Activated T-helper 9 cell treated with anti-CD3 and anti-CD28 coated beads, Interleukin-2, amount 50 U/mL, for 16 hours (primary cell): Measurements from ENCODE around the gene ZFP36.
"Not testable (repeated sequence)": the region's sequence is repeated elsewhere in the genome, so short reads cannot be mapped to it uniquely, and the experiment has no call there.

Source experiments
- DNase-seq: peaks from one replicate; pipeline ENCODE4 v3.0.0-alpha.2; 2020; ENCODE audit warnings: low read depth

The ZFP36 gene

GRCh38 chr19:39446365-39447084 lies 39.9 kb downstream of the ZFP36 start:
- DNase-seq: no peak

DNA sequence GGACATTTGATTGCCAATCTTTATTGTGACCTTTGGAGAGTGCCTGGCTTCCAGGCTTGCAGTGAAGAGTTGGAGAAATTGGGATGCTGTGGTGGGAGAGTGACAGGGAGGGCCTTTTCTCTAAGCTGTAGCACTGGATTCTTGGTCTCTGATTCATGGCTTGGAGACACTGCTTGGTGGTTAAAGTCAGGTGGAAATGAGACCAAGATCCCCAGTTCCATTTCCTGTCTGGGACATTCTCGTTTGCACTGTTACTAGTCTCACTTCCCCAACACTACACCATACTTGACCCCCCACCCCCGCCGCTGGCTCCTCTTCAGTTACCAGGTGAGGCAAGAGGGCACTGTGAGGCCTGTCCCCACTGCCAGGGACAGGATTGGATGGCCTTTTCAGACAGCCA lies 41.6 kb downstream of the ZFP36 start:
- no peak for DNase-seq

- no peak for DNase-seq
These were observed 42.6 kb downstream of the ZFP36 start for GRCh38 chr19:39449116-39449797.

GRCh38 chr19:39451257-39451656 lies 44.6 kb downstream of the ZFP36 start:
- not testable (repeated sequence) for DNase-seq
